ENCODE results near the gene MNAT1.

- TF ChIP-seq CTCF (IDR thresholded peaks at IDR 0.05; ENCODE audit: poor library complexity, severe bottlenecking): no peak
- TF ChIP-seq, protein P1, sequence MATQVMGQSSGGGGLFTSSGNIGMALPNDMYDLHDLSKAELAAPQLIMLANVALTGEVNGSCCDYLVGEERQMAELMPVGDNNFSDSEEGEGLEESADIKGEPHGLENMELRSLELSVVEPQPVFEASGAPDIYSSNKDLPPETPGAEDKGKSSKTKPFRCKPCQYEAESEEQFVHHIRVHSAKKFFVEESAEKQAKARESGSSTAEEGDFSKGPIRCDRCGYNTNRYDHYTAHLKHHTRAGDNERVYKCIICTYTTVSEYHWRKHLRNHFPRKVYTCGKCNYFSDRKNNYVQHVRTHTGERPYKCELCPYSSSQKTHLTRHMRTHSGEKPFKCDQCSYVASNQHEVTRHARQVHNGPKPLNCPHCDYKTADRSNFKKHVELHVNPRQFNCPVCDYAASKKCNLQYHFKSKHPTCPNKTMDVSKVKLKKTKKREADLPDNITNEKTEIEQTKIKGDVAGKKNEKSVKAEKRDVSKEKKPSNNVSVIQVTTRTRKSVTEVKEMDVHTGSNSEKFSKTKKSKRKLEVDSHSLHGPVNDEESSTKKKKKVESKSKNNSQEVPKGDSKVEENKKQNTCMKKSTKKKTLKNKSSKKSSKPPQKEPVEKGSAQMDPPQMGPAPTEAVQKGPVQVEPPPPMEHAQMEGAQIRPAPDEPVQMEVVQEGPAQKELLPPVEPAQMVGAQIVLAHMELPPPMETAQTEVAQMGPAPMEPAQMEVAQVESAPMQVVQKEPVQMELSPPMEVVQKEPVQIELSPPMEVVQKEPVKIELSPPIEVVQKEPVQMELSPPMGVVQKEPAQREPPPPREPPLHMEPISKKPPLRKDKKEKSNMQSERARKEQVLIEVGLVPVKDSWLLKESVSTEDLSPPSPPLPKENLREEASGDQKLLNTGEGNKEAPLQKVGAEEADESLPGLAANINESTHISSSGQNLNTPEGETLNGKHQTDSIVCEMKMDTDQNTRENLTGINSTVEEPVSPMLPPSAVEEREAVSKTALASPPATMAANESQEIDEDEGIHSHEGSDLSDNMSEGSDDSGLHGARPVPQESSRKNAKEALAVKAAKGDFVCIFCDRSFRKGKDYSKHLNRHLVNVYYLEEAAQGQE (IDR thresholded peaks at IDR 0.05; ENCODE audit: borderline replicate concordance): no peak
- no peak for TF ChIP-seq EZH2 (IDR thresholded peaks at IDR 0.05; ENCODE audit: borderline replicate concordance, insufficient read depth, low read length, poor library complexity, severe bottlenecking)
- no peak for TF ChIP-seq TAF1 (IDR thresholded peaks at IDR 0.05; ENCODE audit: low read depth)
Observed at GRCh38 chr14:60707858-60708257, 26.7 kb upstream of the MNAT1 start.
